Measurements from ENCODE around the gene SEMA3A. TPM values are rescaled to one million over a fixed set of nuclear protein-coding genes. Genes with fewer than 3 reads are reported as not detected.
A peak's percentile ranks its signal among the peaks of the same experiment; 100 is the strongest.
"Not testable (repeated sequence)": the region's sequence is repeated elsewhere in the genome, so short reads cannot be mapped to it uniquely, and the experiment has no call there.

SEMA3A gene
- total RNA-seq (2014; rRNA removed; shearing (Covaris generic)): 17.6 and 29.2 TPM in 2 replicates

DNA sequence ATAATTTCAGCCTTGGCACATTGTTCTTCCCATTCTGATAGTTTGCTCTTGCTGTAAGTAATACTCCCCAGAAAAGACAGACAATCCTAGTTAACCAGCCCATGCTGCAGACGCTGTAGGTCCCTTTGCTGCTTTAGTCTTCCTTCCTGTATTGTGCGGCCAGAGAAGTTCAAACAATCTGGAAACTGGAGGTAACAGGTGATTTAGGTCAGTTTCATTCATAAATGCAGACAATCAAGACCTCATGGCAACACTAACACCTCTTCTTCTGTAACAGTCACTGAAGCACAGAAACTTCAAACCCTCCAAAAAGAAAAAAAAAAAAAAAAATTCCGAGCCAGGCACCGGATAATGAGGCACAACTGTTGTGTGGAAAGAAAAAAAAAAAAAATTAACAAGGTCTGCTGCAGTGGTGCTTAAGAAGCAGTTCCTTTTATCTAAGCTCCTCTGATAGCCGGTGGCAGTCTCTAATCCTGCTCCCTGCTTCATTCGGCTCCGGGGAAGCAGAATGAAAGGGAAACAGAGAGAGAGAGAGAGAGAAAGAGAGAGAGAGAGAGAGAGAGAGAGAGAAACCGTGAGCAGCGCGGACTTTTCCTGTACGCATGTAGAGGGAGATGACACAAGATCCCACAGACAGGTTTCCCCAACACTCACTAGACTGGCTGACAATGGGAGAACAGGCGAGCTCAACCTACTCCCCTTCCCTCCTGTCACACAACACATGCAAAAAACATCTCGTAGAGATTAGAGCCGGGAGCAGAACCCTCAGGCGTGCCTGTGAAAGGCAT is at the start of gene SEMA3A:
TSS of gene SEMA3A (minus strand) at position 306 of the 788 bp plus-strand sequence. CDS start at position 103, 203 bp downstream.
- Histone ChIP-seq H3K27ac (peak within 1 kb of the TSS; percentile 63), H3K4me1 (replicated peaks) (peaks cover 19% of the 10 kb centered on the region), H3K9me3 (replicated peaks) (no peaks in the 10 kb centered on the region), H3K4me3 (peak within 1 kb of the TSS; percentile 46), H3K36me3 (no peaks in the 10 kb centered on the region), H3K27me3 (replicated peaks) (no peaks in the 10 kb centered on the region)
- DNase-seq (ENCODE audit: low read depth in 1 of 2, low spot score in 2 of 2): peak; percentile 63 to 85

DNA sequence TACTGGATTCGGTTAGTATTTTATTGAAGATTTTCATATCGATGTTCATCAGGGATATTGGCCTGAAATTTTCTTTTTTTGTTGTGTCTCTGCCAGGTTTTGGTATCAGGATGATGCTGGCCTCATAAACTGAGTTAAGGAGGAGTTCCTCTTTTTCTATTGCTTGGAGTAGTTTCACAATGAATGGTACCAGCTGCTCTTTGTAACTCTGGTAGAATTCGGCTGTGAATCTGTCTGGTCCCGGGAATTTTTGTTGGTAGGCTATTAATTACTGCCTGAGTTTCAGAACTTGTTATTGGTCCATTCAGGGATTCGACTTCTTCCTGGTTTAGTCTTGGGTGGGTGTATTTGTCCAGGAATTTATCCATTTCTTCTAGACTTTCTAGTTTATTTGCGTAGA is 48.4 kb upstream of the SEMA3A start:
- H3K9me3 ChIP-seq (replicated peaks); H3K4me1 ChIP-seq (replicated peaks); H3K4me3 ChIP-seq; H3K27ac ChIP-seq; H3K36me3 ChIP-seq; DNase-seq (ENCODE audit: low read depth in 1 of 2, low spot score in 2 of 2); H3K27me3 ChIP-seq (replicated peaks): not testable (repeated sequence)

DNA sequence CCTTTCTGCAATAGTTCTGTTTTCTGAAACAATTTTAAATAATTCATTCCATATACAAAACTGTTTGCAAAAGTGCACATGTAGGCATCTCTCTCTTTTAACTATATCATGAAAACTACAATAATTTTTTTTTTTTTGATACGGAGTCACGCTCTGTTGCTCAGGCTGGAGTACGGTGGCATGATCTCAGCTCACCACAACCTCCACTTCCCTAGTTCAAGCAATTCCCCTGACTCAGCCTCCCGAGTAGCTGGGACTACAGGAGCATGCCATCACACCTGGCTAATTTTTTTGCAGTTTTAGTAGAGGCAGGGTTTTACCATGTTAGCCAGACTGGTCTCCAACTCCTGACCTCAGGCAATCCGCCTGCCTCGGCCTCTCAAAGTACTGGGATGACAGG is 44.0 kb upstream of the SEMA3A start:
- peaks cover 26% of the 10 kb centered on the region for H3K4me1 ChIP-seq (replicated peaks)
- H3K27ac ChIP-seq: no peak overlapping the region
- H3K9me3 ChIP-seq (replicated peaks): no peaks in the 10 kb centered on the region
- H3K27me3 ChIP-seq (replicated peaks): no peaks in the 10 kb centered on the region
- H3K36me3 ChIP-seq: no peaks in the 10 kb centered on the region
- H3K4me3 ChIP-seq: no peak overlapping the region
- DNase-seq (ENCODE audit: low read depth in 1 of 2, low spot score in 2 of 2): no peak

DNA sequence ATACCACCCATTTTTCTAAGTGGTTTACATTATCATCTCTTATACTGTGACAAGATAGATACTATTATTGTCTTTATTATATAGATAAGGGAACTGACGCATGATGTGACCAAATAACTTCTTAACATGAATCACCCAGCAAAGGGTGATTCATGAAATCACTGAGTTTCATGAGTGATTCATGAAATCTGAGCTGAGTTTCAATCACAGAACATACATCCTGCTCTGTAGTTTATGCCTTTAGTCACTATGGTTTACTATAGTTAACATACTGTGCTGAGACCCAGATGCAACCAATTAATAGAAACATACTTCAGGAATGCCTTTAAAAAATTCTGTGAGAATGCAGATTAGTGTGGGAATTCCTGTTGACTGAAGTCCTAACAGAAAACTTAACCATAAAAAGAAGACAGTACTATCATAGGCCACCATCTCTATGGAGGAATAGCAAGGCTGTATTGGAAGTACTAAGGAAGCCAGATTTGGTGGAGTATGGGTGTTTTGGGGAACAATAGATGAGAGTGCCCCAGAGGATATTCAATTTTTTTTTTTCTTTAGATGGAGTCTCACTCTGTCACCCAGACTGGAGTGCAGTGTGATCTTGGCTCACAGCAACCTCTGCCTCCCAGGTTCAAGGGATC is 43.1 kb upstream of the SEMA3A start:
- Histone ChIP-seq H3K9me3 (replicated peaks) (no peaks in the 10 kb centered on the region), H3K4me3 (no peak overlapping the region), H3K4me1 (replicated peaks) (peaks cover 30% of the 10 kb centered on the region), H3K27me3 (replicated peaks) (no peaks in the 10 kb centered on the region), H3K27ac (peak overlapping the region; percentile 80), H3K36me3 (no peaks in the 10 kb centered on the region)
- peak in 1 of 2 experiments; percentile 69 for DNase-seq (ENCODE audit: low read depth in 1 of 2, low spot score in 2 of 2)

GRCh38 chr7:84236398-84236797 is 41.8 kb upstream of the SEMA3A start:
- peak overlapping the region; percentile 80 for H3K27ac ChIP-seq
- peaks cover 39% of the 10 kb centered on the region for H3K4me1 ChIP-seq (replicated peaks)

GRCh38 chr7:84232646-84233045 is 38.1 kb upstream of the SEMA3A start:
- H3K36me3 ChIP-seq: no peaks in the 10 kb centered on the region
- H3K9me3 ChIP-seq (replicated peaks): no peaks in the 10 kb centered on the region
- peak overlapping the region; percentile 37; the same call in 1 of the 2 replicates for H3K27ac ChIP-seq
- H3K4me1 ChIP-seq (replicated peaks): peaks cover 40% of the 10 kb centered on the region
- DNase-seq (ENCODE audit: low read depth in 1 of 2, low spot score in 2 of 2): peak in 1 of 2 experiments; percentile 53
- no peaks in the 10 kb centered on the region for H3K27me3 ChIP-seq (replicated peaks)
- no peak overlapping the region for H3K4me3 ChIP-seq

More at GRCh38 chr7:84236398-84236797, 41.8 kb upstream of the SEMA3A start:
- H3K9me3 ChIP-seq (replicated peaks): no peaks in the 10 kb centered on the region
- H3K36me3 ChIP-seq: no peaks in the 10 kb centered on the region
- no peaks in the 10 kb centered on the region for H3K27me3 ChIP-seq (replicated peaks)
- no peak overlapping the region for H3K4me3 ChIP-seq
- no peak for DNase-seq (ENCODE audit: low read depth in 1 of 2, low spot score in 2 of 2)

GRCh38 chr7:84231157-84231556 is 36.6 kb upstream of the SEMA3A start:
- Histone ChIP-seq H3K27ac (0 out of 2 replicates have a peak overlapping the region, but pooled peaks have one; percentile 11), H3K4me3 (no peak overlapping the region), H3K27me3 (replicated peaks) (no peaks in the 10 kb centered on the region), H3K36me3 (no peaks in the 10 kb centered on the region), H3K4me1 (replicated peaks) (peaks cover 25% of the 10 kb centered on the region), H3K9me3 (replicated peaks) (no peaks in the 10 kb centered on the region)
- no peak for DNase-seq (ENCODE audit: low read depth in 1 of 2, low spot score in 2 of 2)

DNA sequence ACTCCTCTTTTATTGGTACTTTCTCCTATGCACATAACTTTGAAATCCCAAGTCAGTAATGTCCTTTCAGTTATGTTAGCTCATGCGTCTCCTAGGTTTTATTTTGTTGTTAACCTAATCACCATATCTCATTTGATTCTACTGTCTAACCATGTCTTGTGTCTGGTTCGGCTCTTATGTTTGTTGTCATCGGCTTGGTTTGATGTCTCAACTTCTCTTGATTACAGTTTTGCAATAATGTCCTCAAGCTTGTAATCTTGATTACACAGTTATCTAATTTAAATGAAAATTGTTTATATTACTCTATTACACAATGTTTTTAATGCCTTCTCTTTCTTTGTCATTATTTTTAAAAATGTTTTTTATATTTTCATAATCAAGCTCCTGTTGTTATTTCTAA is 35.9 kb upstream of the SEMA3A start:
- H3K4me1 ChIP-seq (replicated peaks): peaks cover 18% of the 10 kb centered on the region
- no peaks in the 10 kb centered on the region for H3K9me3 ChIP-seq (replicated peaks)
- H3K27ac ChIP-seq: no peak overlapping the region
- H3K27me3 ChIP-seq (replicated peaks): no peaks in the 10 kb centered on the region
- no peak for DNase-seq (ENCODE audit: low read depth in 1 of 2, low spot score in 2 of 2)
- no peaks in the 10 kb centered on the region for H3K36me3 ChIP-seq
- H3K4me3 ChIP-seq: no peak overlapping the region

DNA sequence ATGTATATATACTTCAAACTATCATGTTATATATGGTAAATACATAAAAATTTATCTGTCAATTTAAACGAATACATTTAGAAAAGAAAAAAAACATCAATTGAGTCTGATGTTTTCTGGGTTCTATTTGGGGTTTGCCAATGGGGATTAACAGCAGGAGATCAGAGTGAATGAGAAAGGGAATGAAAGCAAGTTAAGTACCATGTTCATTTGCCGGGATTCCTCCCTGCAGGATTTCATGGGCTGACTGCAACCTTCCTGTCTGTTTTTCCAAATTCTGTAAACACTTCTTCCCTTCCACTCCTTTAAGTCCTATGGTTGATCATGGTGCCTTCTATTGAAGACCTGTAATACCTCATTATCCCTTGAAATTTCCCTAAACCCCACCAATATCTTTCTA is 33.9 kb upstream of the SEMA3A start:
- Histone ChIP-seq H3K9me3 (replicated peaks) (no peaks in the 10 kb centered on the region), H3K4me3 (no peak overlapping the region), H3K4me1 (replicated peaks) (peaks cover 18% of the 10 kb centered on the region), H3K36me3 (no peaks in the 10 kb centered on the region), H3K27me3 (replicated peaks) (no peaks in the 10 kb centered on the region), H3K27ac (no peak overlapping the region)
- no peak for DNase-seq (ENCODE audit: low read depth in 1 of 2, low spot score in 2 of 2)

DNA sequence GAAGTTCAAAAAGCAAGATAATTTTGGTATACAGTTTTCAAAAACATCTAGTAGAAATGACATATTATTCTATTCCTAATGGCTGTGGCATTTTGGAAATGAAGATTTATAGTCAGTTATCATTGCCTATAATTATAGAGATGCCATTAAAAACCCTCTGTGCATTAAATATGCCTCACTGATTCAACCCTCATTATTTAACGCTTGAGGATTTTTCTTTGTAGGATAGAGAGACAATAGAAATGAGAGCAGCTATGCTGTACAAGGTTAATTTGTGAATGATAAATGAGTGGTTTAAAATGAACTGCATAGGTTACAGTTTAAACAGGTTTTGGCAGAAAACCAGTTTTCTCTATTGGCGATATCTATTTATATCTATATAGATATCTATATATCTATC is 32.2 kb upstream of the SEMA3A start:
- no peaks in the 10 kb centered on the region for H3K36me3 ChIP-seq
- H3K27me3 ChIP-seq (replicated peaks): no peaks in the 10 kb centered on the region
- no peak for DNase-seq (ENCODE audit: low read depth in 1 of 2, low spot score in 2 of 2)
- H3K4me3 ChIP-seq: no peak overlapping the region
- H3K4me1 ChIP-seq (replicated peaks): peaks cover 9% of the 10 kb centered on the region
- H3K27ac ChIP-seq: no peak overlapping the region
- H3K9me3 ChIP-seq (replicated peaks): no peaks in the 10 kb centered on the region

- DNase-seq (ENCODE audit: low read depth in 1 of 2, low spot score in 2 of 2): no peak
- no peaks in the 10 kb centered on the region for H3K27me3 ChIP-seq (replicated peaks)
- H3K4me3 ChIP-seq: no peak overlapping the region
- H3K36me3 ChIP-seq: no peaks in the 10 kb centered on the region
- peaks cover 5% of the 10 kb centered on the region for H3K4me1 ChIP-seq (replicated peaks)
- H3K27ac ChIP-seq: no peak overlapping the region
- H3K9me3 ChIP-seq (replicated peaks): no peaks in the 10 kb centered on the region
These were observed 29.9 kb upstream of the SEMA3A start for GRCh38 chr7:84224505-84224904.

GRCh38 chr7:84219310-84219709 is 24.7 kb upstream of the SEMA3A start:
- Histone ChIP-seq H3K4me3 (no peak overlapping the region), H3K27ac (peak overlapping the region; percentile 39; the same call in 1 of the 2 replicates), H3K4me1 (replicated peaks) (peaks cover 15% of the 10 kb centered on the region), H3K36me3 (no peaks in the 10 kb centered on the region), H3K9me3 (replicated peaks) (no peaks in the 10 kb centered on the region), H3K27me3 (replicated peaks) (no peaks in the 10 kb centered on the region)
- DNase-seq (ENCODE audit: low read depth in 1 of 2, low spot score in 2 of 2): peak in 1 of 2 experiments; percentile 38

DNA sequence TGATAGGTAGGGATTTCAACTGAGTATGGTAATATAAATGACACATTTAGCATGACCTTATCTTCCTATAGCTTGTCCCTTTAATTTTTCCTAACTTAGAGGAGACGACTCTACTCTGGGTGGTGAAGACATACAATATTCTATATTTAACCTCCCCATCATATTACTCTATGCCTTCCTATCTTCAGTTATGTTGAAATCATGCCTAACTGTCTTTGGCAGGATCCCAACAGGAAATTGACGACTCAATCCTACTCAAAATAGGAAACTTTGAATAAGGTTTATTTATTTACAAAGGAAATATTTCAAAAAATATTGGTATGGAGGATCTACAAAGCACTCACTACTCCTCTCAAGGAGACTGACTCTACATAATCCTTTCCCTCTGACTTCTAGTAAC is 24.1 kb upstream of the SEMA3A start:
- no peaks in the 10 kb centered on the region for H3K9me3 ChIP-seq (replicated peaks)
- peaks cover 15% of the 10 kb centered on the region for H3K4me1 ChIP-seq (replicated peaks)
- DNase-seq (ENCODE audit: low read depth in 1 of 2, low spot score in 2 of 2): no peak

GRCh38 chr7:84216472-84216871 is 21.9 kb upstream of the SEMA3A start:
- no peaks in the 10 kb centered on the region for H3K27me3 ChIP-seq (replicated peaks)
- DNase-seq (ENCODE audit: low read depth in 1 of 2, low spot score in 2 of 2): no peak
- H3K4me3 ChIP-seq: no peak overlapping the region
- no peaks in the 10 kb centered on the region for H3K9me3 ChIP-seq (replicated peaks)
- no peaks in the 10 kb centered on the region for H3K36me3 ChIP-seq
- H3K27ac ChIP-seq: no peak overlapping the region
- peaks cover 15% of the 10 kb centered on the region for H3K4me1 ChIP-seq (replicated peaks)

More for the DNA sequence above, 24.1 kb upstream of the SEMA3A start:
- Histone ChIP-seq H3K36me3 (no peaks in the 10 kb centered on the region), H3K27ac (0 out of 2 replicates have a peak overlapping the region, but pooled peaks have one; percentile 39), H3K4me3 (no peak overlapping the region), H3K27me3 (replicated peaks) (no peaks in the 10 kb centered on the region)

Measured in SJSA1 (cell line).